Activated naive CD8-positive, alpha-beta T cell treated with anti-CD3 and anti-CD28 coated beads for 36 hours (primary cell): ENCODE measurements around the gene BHMT2. TPM values are rescaled to one million over a fixed set of nuclear protein-coding genes. Genes with fewer than 3 reads are reported as not detected.

ENCODE experiments used
- DNase-seq: peaks from one replicate; pipeline ENCODE4 v3.0.0; 2021
- H3K27ac Mint-ChIP-seq: one replicate; pipeline ENCODE4 v1.8.0; 2022; ENCODE audit warnings: mild to moderate bottlenecking, moderate library complexity, mixed read lengths
- H3K27me3 Mint-ChIP-seq: one replicate; pipeline ENCODE4 v1.8.0; 2022; ENCODE audit warnings: mild to moderate bottlenecking, mixed read lengths
- H3K36me3 Mint-ChIP-seq: one replicate; pipeline ENCODE4 v1.8.0; 2021; ENCODE audit warnings: mild to moderate bottlenecking, mixed read lengths
- H3K4me1 Mint-ChIP-seq: one replicate; pipeline ENCODE4 v1.8.0; 2021; ENCODE audit warnings: mixed read lengths
- H3K4me3 Mint-ChIP-seq: one replicate; pipeline ENCODE4 v1.8.0; 2022; ENCODE audit warnings: mild to moderate bottlenecking, moderate library complexity, mixed read lengths
- H3K9me3 Mint-ChIP-seq: one replicate; pipeline ENCODE4 v1.8.0; 2022; ENCODE audit warnings: mixed read lengths
- total RNA-seq, 2 experiments: library from RNA; stranded (reverse); gene quantifications; one replicate each; pipeline ENCODE4 v1.2.3, GENCODE V29; 2021

The BHMT2 gene
- total RNA-seq, 2 experiments from 2014 or later = not detected

- H3K27me3 Mint-ChIP-seq = no peaks in the 10 kb centered on the region
- H3K9me3 Mint-ChIP-seq = no peaks in the 10 kb centered on the region
- no peak overlapping the region for H3K27ac Mint-ChIP-seq
- no peaks in the 10 kb centered on the region for H3K36me3 Mint-ChIP-seq
- H3K4me3 Mint-ChIP-seq = no peak overlapping the region
- no peak for DNase-seq
- no peaks in the 10 kb centered on the region for H3K4me1 Mint-ChIP-seq
These were observed 18.9 kb downstream of the BHMT2 start for GRCh38 chr5:79088507-79088906.

- Mint-ChIP-seq H3K4me1 (no peaks in the 10 kb centered on the region), H3K9me3 (no peaks in the 10 kb centered on the region), H3K27ac (no peak overlapping the region), H3K27me3 (no peaks in the 10 kb centered on the region), H3K4me3 (no peak overlapping the region), H3K36me3 (no peaks in the 10 kb centered on the region)
- DNase-seq = no peak
These were observed 21.5 kb downstream of the BHMT2 start for GRCh38 chr5:79091064-79091463.

GRCh38 chr5:79093762-79094161 is 24.2 kb downstream of the BHMT2 start:
- no peaks in the 10 kb centered on the region for H3K36me3 Mint-ChIP-seq
- H3K4me1 Mint-ChIP-seq = no peaks in the 10 kb centered on the region
- no peaks in the 10 kb centered on the region for H3K9me3 Mint-ChIP-seq
- H3K27ac Mint-ChIP-seq = no peak overlapping the region
- H3K4me3 Mint-ChIP-seq = no peak overlapping the region
- no peaks in the 10 kb centered on the region for H3K27me3 Mint-ChIP-seq
- no peak for DNase-seq

DNA sequence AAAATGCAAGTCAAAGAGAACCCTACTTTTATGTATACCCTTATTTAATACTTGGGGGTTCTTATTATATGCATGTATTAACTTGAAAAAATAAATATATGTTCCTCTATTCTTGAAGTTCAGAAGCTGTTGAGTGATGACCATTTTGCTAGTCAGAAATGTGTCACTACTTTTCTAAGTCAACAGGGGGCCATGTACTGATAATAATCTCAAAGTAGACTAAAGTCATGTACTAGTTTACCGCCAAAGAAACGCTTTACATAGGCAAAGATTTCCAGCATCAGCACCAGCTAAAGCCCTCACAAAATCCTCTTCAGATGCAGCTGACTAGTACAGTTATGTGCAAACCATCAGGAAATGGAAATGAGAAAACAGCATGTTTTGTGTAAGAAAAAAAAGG is 36.3 kb downstream of the BHMT2 start:
- Mint-ChIP-seq H3K36me3 (no peaks in the 10 kb centered on the region), H3K27ac (no peak overlapping the region), H3K27me3 (peaks cover 30% of the 10 kb centered on the region), H3K4me1 (peaks cover 2% of the 10 kb centered on the region), H3K9me3 (no peaks in the 10 kb centered on the region), H3K4me3 (no peak overlapping the region)
- no peak for DNase-seq

DNA sequence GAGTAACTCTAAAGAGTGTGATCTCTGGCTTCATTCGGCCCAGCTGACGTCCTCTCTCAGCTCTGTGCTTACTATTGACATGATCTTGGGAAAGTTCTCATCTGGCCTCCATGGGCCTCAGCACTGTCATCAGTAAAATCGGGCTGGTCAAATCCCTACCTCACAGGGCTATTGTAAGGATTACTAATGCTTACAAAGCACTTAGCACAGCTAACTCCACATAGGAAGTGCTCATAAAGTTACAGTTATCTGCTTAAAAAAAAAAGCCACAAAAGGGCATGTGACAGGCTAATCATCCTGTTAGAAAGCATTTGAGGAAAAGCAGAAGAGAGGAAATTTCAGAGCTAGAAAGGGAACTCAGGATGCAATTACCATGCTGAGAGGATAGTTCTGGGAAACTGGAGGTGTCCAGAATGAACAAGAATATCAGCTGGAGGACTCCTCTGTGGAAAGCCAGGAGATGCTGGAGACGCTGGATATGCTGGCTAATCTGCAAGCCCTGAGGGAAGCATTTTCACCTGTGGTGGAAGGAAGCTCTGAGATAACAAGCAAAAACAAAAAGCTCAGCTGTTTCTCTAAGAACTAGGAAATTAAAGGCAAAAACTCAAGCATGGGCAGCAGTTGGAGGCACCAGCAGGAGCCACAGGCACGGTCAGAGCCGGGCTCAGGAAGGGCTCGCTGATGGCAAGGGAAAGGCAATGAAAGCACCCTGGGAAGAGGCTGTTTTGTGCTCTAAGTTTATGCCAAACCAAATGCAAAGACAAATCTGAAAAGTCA is 37.6 kb downstream of the BHMT2 start:
- Mint-ChIP-seq H3K27me3 (peaks cover 44% of the 10 kb centered on the region), H3K9me3 (no peaks in the 10 kb centered on the region), H3K36me3 (no peaks in the 10 kb centered on the region), H3K4me1 (peaks cover 2% of the 10 kb centered on the region), H3K4me3 (no peak overlapping the region), H3K27ac (no peak overlapping the region)
- no peak for DNase-seq

DNA sequence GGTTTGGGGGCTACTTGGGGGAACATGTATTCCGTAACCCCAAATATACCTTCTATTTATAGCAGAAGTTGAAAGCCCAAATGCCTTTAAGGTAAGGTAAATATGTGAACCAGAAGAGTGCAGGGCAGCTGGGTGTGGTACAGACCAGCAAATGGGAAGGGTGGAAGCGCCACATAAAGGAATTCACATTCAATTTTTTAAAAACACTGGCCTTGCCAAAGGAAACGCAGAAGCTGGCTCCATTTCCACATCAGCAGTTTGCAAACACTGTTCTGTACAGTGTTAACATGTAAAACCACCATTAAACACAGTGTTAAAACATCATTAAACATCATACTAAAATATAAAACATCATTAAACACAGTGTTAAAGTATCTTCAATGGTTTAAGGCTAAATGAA is 38.5 kb downstream of the BHMT2 start:
- Mint-ChIP-seq H3K27me3 (peaks cover 52% of the 10 kb centered on the region), H3K27ac (no peak overlapping the region), H3K4me1 (peaks cover 2% of the 10 kb centered on the region), H3K9me3 (no peaks in the 10 kb centered on the region), H3K36me3 (no peaks in the 10 kb centered on the region), H3K4me3 (no peak overlapping the region)
- DNase-seq = no peak

DNA sequence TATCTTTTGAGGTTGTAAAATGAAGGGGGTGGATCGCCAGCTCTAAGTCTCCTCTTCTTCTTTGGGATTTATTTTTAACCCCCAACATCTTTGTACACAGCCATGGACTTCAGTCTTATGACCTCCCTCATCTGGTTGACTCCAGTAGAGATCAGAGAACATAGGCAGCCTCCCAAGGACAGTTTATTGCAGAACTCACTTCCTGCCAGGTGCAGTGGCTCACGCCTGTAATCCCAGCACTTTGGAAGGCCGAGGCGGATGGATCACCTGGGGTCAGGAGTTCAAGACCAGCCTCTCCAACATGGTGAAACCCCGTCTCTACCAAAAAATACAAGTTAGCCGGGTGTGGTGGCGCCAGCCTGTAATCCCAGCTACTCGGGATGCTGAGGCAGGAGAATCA is 39.2 kb downstream of the BHMT2 start:
- no peak overlapping the region for H3K4me3 Mint-ChIP-seq
- H3K9me3 Mint-ChIP-seq = no peaks in the 10 kb centered on the region
- no peak overlapping the region for H3K27ac Mint-ChIP-seq
- H3K36me3 Mint-ChIP-seq = no peaks in the 10 kb centered on the region
- peaks cover 58% of the 10 kb centered on the region for H3K27me3 Mint-ChIP-seq
- no peak for DNase-seq
- peaks cover 2% of the 10 kb centered on the region for H3K4me1 Mint-ChIP-seq

DNA sequence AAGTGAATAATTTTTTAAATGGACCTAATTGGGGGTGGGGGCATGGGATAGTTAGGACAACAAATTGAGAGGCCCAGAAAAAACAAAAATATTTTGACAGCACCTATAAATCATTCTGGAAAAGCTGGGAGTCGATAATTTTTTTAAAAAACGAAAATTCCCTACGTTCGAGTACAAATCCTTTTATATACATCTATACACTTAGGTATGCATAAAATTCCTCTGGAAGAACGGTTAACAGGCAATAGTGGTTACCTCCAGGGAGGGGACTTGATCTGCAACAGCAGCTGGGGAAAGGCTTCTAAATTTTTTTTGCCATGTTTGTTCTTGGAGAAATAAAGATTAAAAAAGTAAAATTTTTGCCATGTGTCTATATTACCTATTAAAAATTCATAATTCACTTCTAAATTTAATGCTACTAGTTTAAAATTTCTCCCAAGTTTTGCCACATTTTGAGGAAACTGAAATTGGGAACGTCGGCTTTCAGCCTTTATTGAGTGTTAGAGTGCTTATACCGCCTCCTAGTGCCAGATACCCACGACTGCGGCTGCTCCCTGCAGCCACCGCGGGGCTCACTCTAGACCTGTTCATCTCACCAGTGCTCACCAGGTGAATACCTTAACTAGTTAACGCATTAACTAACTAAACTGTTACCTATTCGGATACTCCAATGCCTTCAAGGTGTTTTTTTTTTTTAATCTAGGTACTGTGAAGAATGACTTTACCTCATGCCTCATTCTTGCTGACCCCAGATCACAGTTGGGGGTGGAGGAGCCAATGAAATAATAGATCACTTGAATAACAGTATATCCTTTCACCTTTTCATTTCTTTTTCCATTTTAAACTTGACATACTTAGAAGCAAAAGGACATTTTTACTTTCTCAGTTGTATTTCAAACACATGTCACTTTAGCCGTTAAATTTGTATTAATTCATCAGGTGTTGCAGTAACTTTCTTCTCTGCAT is 40.2 kb downstream of the BHMT2 start:
- H3K27me3 Mint-ChIP-seq = peaks cover 57% of the 10 kb centered on the region
- no peak overlapping the region for H3K4me3 Mint-ChIP-seq
- H3K36me3 Mint-ChIP-seq = no peaks in the 10 kb centered on the region
- peaks cover 2% of the 10 kb centered on the region for H3K4me1 Mint-ChIP-seq
- H3K27ac Mint-ChIP-seq = no peak overlapping the region
- H3K9me3 Mint-ChIP-seq = no peaks in the 10 kb centered on the region
- DNase-seq = peak; percentile 22

DNA sequence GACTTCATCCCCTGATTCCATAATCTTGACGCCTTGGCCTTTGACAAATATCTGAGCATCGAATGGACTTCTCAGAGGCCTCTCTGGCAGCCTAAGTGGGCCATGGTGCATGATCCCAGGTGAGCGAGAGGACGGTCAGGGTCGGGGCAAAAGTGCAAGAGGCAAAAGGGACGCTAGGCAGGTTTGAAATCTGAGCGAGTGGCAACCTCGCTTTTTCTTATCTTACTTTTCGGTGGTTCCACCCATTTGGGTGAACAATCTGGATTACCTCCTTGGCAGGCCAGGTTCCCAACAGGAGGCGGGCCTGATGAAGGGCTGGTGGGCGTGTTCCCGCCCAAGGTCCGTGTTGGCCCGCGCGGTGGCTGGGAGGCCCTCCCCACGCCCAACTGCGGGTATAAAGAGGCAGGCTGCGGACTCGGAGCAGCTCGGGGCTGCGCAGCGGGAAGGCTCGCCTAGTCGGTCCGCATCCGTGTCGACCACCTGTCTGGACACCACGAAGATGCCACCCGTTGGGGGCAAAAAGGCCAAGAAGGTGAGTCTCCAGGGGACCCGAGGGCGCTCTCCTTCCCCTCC is 41.9 kb downstream of the BHMT2 start, which contains the start of gene BHMT:
TSS of gene BHMT (plus strand) at position 423 of the 573 bp plus-strand sequence. CDS start at position 500, 77 bp downstream.
- Mint-ChIP-seq H3K4me3 (no peak within 1 kb of the TSS), H3K27ac (no peak within 1 kb of the TSS), H3K36me3 (no peaks in the 10 kb centered on the region), H3K27me3 (peaks cover 60% of the 10 kb centered on the region), H3K4me1 (peaks cover 2% of the 10 kb centered on the region), H3K9me3 (no peaks in the 10 kb centered on the region)
- DNase-seq = no peak

DNA sequence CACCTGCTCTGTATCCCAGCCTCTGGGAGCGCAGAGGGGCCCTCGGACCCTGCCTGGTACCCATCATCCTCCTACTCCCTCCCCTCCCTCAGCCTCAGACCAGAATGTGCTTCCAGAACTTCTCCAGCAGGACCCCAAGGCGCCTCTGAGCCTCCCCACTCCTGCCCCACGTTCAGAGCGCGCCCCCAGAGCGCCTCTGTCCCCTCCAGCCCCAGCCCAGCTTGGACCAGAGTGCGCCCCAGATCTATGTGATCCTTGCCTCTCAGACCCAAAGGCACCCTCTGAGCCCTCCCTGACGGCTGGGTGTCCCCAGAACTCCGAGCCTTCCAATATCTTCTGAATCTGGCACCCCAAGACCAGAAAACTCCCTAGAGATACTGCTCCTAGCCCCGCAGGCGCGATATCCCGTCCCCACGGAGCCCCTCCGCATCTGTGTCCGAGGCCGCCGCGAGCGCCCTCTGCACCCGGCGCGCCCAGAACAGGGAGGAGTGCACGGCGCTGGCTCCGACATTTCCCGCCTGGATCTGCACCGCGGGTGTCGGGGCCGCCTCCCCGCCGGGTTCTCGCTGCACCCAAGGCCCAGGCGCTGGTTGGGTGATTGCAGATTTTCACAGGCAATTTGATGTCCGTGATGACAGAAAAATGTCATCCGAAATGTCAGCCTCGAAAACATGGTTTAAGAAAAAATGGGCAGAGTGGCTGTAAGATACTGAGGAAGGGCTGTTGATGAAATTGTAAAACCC is 42.6 kb downstream of the BHMT2 start:
- Mint-ChIP-seq H3K4me1 (peaks cover 2% of the 10 kb centered on the region), H3K27ac (no peak overlapping the region), H3K4me3 (no peak overlapping the region), H3K27me3 (peaks cover 60% of the 10 kb centered on the region), H3K36me3 (no peaks in the 10 kb centered on the region), H3K9me3 (no peaks in the 10 kb centered on the region)
- DNase-seq = peak; percentile 6

- peaks cover 2% of the 10 kb centered on the region for H3K4me1 Mint-ChIP-seq
- no peaks in the 10 kb centered on the region for H3K9me3 Mint-ChIP-seq
- DNase-seq = no peak
- H3K27me3 Mint-ChIP-seq = peaks cover 60% of the 10 kb centered on the region
- H3K4me3 Mint-ChIP-seq = no peak overlapping the region
- no peaks in the 10 kb centered on the region for H3K36me3 Mint-ChIP-seq
- no peak overlapping the region for H3K27ac Mint-ChIP-seq
These were observed 43.1 kb downstream of the BHMT2 start for GRCh38 chr5:79112703-79113058.

DNA sequence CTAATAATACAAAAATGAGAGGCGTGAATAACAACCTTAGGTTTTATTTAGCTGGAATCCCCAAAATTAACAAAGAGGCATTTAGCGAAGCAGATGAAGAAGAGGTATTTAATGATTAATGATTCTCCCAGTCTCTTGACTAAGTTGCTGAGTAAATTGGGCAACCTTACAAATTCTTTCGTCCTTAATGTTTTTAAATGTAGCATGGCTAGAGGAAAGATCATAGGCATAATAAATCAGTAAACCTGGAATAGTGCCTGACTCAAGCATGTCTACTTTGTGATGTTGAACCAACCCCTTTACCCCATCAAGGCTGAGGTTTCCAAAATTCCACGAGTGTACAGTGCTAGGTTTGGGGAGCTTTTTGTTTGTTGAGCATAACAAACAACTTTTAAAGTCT is 49.9 kb downstream of the BHMT2 start:
- Mint-ChIP-seq H3K4me1 (no peaks in the 10 kb centered on the region), H3K27ac (no peak overlapping the region), H3K27me3 (peaks cover 11% of the 10 kb centered on the region), H3K9me3 (no peaks in the 10 kb centered on the region), H3K4me3 (no peak overlapping the region), H3K36me3 (no peaks in the 10 kb centered on the region)
- DNase-seq = no peak

DNA sequence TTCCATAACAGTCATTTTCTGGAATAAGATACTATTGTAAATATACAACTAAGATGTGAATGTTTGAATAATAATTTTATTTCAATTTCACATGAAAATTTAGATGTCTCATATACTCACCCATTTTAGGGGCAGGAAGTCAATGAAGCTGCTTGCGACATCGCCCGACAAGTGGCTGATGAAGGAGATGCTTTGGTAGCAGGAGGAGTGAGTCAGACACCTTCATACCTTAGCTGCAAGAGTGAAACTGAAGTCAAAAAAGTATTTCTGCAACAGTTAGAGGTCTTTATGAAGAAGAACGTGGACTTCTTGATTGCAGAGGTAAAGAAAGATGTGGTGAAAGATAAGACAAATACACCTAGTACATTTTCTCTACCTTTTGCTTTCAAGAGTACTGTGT is 50.7 kb downstream of the BHMT2 start:
- no peaks in the 10 kb centered on the region for H3K36me3 Mint-ChIP-seq
- H3K9me3 Mint-ChIP-seq = no peaks in the 10 kb centered on the region
- H3K4me3 Mint-ChIP-seq = no peak overlapping the region
- no peak for DNase-seq
- peaks cover 8% of the 10 kb centered on the region for H3K27me3 Mint-ChIP-seq
- H3K4me1 Mint-ChIP-seq = no peaks in the 10 kb centered on the region
- no peak overlapping the region for H3K27ac Mint-ChIP-seq

GRCh38 chr5:79122973-79123372 is 53.4 kb downstream of the BHMT2 start:
- H3K27me3 Mint-ChIP-seq = no peaks in the 10 kb centered on the region
- DNase-seq = no peak
- no peaks in the 10 kb centered on the region for H3K9me3 Mint-ChIP-seq
- no peaks in the 10 kb centered on the region for H3K36me3 Mint-ChIP-seq
- H3K4me3 Mint-ChIP-seq = no peak overlapping the region
- no peaks in the 10 kb centered on the region for H3K4me1 Mint-ChIP-seq
- H3K27ac Mint-ChIP-seq = no peak overlapping the region

DNA sequence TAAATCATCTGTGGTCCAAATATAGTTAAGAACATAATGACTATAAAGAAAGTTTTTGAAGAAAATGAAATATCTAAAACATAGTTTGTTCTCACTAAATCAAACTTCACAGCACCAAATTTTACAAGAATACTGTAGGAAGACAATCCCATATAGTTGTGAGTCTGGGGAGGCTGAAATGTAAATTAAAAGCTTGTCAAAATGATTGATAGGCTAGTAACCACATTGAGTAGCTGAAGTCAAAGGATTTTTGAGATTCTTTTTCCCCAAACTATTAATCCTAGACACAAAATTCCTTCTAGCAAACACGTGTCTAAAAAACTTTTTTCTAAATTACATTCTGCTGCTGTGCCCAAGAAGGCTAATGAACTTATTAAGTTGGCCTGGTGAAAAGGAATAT is 55.0 kb downstream of the BHMT2 start:
- no peak for DNase-seq
- no peak overlapping the region for H3K27ac Mint-ChIP-seq
- no peaks in the 10 kb centered on the region for H3K9me3 Mint-ChIP-seq
- no peaks in the 10 kb centered on the region for H3K36me3 Mint-ChIP-seq
- no peaks in the 10 kb centered on the region for H3K27me3 Mint-ChIP-seq
- H3K4me1 Mint-ChIP-seq = no peaks in the 10 kb centered on the region
- H3K4me3 Mint-ChIP-seq = no peak overlapping the region
